ENCODE results near the gene GTPBP6. TPM values are rescaled to one million over a fixed set of nuclear protein-coding genes. Genes with fewer than 3 reads are reported as not detected.

GTPBP6 gene
- total RNA-seq, 1 experiment from 2014 or later: 48.9 TPM

Other genes starting within 250 kb of the GTPBP6 start
- 86.3 and 92.0 TPM in 2 replicates for gene PLCXD1, start 37.4 kb downstream of the GTPBP6 start, total RNA-seq (2014; rRNA removed; shearing (Covaris generic))
- 63.1 and 113 TPM in 2 replicates for gene PPP2R3B, start 68.1 kb upstream of the GTPBP6 start, total RNA-seq (2014; rRNA removed; shearing (Covaris generic))